HG03196 (cell line): Measurements from ENCODE around the gene SH2D6.
A peak's percentile ranks its signal among the peaks of the same experiment; 100 is the strongest.
"Not testable (repeated sequence)": the region's sequence is repeated elsewhere in the genome, so short reads cannot be mapped to it uniquely, and the experiment has no call there.

Experiments used
- ATAC-seq: cut with Tn5 transposase; IDR thresholded peaks from one replicate; pipeline ENCODE4 v1.9.1; 2021; ENCODE audit not compliant: unreplicated experiment

Gene SH2D6

DNA sequence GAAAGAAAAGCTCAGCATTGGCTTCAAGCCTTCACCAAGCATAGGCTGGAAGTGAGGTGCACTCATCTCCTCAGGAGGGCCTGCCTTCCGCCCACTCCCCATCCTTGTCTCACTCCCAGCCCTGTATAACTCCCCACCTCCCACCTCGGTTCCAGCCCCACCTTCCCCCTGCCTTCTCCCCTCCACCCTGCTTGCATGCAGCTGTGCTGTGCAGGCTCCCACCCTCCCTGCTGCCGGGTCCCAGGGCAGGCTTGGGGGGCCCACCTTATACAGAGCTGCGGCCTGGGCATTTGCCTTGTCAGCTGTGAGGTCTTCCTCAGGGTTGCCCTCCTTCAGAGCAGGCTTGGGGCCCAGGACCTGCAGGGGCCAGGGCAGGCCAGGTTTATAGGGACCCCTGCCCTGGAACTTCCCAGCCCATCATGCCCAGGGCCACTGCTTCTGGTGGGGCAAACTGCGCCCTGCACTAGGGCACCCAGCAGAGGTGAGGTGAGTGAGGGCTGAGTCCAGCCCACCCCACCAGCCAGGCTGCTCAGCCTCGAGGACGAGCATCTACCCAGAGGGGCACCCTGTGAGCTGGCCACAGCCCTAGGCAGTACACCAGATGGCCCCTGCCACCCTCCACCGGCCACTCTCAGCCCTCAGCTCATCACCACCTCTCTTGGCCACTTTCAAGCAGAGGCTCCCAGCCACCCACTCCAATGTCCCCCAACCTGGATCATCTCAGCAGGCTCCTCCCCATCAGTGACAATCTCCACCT lies 19.9 kb upstream of the SH2D6 start:
- ATAC-seq, result no peak

- ATAC-seq, result no peak
Measured at GRCh38 chr2:85399183-85399455, 19.4 kb upstream of the SH2D6 start.

DNA sequence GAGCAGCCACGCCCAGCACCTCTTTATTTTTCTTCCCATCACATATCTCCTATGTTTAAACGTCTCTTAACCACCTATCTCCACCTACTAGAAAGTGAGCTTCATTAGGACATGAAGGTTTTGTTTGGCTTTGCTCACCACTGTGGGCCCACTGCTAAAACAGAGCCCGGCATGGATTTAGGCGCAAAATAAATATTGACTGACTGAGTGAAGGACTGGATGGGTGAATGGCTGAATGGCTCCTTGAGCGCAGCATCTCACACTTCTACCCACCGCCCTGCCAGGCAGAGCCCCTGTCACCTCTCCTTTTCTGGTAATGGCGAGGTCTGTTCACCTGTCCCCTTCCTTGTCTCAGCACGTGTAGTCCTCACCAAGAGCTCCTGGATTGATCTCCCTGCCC lies 18.5 kb upstream of the SH2D6 start:
- no peak for ATAC-seq

GRCh38 chr2:85400541-85401463 lies 17.7 kb upstream of the SH2D6 start:
- ATAC-seq, result no peak

DNA sequence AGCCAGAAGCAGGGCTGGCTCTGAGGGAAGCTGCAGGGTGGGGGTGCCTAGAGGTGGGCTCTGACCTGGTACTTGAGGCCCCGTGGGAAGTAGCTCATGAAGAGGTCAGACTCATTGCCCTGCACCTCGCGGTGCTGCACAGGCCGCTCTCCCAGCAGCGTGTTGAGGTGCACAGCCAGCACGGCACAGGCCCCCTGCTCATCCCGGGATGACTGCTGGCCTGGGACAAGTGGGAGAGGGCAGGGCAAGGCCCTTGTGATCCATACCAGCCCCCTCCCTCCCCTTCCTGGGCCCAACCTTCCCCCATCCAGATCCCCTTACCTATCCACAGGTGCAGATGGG lies 17.1 kb upstream of the SH2D6 start:
- ATAC-seq, result no peak

DNA sequence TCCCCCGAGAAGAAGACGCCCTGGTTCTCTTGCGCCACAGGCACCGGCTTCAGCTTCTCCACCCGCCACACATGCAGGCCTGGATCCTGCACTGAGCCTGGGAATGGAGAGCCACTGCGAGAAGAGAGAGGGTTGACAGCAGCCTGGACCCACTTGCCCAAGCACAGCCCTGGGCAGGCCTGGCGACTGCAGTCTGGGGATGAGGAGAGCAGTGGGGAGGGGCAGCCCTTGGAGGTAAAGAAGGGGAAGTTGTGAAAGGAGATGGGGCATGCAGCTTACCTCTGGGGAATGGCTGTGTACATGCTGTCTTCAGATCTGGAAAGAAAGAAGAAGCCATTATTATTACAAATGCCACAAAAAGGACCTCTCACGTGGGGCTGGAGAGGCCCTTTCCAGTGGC lies 16.7 kb upstream of the SH2D6 start:
- ATAC-seq, result no peak

DNA sequence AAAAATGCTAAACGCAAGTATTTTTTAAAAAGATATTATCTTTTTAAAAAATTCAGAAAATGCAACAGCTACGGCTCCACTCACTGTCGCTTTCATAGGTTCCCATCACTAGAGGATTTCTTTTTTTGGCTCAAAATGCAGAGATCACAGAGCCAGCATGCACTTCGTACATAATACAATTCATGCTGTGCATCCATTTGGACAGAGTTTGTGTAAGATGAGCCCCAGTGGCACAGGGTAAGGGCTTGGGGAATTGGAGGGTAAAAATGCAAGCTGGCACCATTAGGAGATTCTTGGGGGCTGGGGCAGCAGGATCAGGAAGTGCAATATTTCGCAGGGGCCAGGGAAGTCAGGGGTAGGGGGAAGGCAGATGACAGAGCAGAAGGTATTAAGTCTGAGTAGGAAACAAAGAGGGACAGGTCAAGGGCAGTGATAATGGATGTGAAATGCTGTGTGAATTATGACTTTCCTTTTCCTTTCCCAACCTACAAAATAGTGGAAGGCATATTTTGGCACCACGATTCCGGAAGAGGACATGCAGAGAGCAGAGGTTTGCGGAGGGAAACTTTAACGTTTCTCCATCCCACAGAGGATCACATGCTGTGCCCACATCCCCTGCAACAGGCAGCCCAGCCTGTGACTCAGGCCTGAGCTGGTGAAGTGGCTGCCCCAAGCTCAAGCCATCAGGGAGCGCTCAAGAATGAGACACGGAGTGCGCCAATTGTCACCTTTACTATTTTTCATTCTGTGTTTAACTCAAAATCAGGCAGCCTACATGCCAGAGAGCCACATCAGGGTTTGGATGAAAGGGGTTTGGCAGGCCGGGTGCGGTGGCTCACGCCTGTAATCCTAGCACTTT lies 13.1 kb upstream of the SH2D6 start:
- peak; percentile 64 for ATAC-seq

- ATAC-seq, result peak; percentile 38
Measured at GRCh38 chr2:85409845-85410583, 8.5 kb upstream of the SH2D6 start, which contains the start of gene CAPG. Gene CAPG, minus strand, starts transcription at chr2:85410366. Its CDS starts 8,221 bp downstream, at chr2:85402145.

- no peak for ATAC-seq
Measured at GRCh38 chr2:85410584-85411404, 7.7 kb upstream of the SH2D6 start.

GRCh38 chr2:85411405-85411748 lies 7.1 kb upstream of the SH2D6 start:
- ATAC-seq, result no peak

DNA sequence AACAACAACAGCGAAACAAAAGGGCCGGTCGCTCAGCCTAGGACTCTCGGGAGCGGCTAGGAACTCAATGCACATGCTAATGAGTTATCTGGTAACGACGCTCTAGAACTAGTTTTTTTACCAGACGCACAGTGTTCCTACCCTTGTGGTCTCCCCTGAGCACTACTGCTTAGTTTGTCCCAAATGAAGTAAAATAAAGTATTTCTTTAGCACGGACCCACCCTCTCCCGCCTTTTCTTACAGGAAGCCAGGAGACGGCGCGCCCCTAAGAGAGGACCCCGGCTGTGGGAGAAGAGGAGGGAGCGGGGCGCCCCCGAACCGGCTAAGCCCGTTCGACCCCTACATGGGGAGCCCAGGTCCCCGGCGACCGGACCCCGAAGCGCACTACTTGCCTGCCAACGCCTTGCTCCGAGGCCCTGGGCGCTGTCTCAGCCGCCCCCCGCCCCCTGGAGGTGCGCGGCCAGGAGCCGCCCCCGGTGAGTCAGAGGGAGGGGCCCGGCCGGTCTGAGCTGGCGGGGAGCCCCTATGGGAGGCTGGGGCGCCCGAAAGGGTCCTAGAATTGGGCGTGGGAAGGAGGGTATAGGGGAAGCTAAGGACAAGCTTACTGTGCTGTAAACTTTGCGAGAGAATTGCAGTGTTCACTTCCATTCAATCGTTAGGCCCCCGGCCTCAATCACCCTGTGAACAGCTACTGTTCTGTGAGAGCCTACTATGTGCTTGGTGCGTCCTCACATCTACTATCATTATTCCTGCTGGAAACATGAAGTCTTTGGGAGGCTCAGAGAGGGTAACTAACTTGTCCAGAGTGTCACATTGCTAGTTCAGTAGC lies 4.7 kb upstream of the SH2D6 start:
- no peak for ATAC-seq

GRCh38 chr2:85414421-85414759 lies 4.1 kb upstream of the SH2D6 start:
- not testable (repeated sequence) for ATAC-seq

DNA sequence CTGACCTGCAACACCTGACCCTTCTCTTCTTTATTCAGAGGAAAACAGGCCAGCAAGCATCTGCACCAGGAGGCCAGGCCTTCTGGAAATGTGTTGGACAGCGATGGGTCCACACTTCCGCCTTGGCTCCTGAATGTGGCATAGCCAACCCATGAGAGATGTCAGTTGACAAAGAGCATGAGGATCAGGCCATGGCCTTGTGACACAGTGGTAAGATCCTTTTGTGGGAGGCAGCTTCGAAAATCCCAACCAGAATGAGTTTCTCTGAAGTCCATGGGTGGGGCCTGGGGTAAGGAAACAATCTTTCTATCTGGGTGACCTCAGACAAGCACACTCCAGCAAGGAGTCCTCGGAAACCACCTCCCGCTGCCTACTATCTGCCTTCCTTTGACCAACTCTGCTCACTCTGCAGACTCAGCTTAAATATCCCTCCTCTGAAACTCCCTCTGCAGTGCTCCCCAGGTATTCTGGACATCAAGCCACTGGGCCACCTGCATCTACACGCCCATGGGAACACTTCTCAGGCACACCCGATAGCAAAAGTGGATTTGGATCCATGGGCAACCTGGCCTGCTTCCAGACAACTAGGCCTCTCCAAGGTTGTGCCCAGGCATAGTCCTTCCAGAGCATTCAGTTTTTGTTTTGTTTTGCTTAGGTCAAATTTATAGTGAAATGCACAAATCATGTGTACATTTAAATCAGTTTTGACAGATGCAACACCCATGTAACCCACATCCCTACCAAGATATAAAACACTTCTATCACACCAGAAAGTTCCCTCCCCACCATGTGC lies 3.6 kb upstream of the SH2D6 start:
- no peak for ATAC-seq

DNA sequence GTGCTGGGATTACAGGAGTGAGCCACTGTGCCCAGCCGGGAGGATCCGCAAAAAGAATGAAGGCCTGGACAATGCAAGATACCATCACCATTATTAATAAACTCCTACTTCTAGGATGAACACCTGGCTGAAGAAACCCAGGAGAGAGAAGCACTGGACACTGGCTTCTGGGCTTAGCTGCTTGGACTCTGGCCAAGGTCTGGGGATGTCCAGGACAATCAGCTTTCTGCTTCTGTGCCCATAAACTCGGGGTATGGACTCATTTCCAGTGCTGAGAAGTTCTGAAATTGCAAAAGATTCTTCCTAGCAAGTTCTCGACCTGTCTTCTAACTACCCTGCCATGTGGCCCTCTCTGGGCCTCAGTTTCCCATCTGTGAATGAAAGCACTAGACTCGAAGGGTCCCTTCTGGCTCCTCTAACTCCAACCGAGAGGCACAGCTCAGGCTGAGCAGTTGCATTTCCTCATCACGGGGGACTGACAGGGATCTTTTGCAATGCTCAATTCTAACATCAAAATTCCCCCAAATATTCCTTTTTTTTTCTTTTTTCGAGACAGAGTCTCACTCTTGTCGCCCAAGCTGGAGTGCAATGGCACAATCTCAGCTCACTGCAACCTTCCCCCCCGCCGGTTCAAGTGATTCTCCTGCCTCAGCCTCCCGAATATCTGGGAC lies 2.4 kb upstream of the SH2D6 start:
- ATAC-seq, result no peak

- no peak for ATAC-seq
Measured at GRCh38 chr2:85419009-85419675, 628 bp downstream of the SH2D6 start.

DNA sequence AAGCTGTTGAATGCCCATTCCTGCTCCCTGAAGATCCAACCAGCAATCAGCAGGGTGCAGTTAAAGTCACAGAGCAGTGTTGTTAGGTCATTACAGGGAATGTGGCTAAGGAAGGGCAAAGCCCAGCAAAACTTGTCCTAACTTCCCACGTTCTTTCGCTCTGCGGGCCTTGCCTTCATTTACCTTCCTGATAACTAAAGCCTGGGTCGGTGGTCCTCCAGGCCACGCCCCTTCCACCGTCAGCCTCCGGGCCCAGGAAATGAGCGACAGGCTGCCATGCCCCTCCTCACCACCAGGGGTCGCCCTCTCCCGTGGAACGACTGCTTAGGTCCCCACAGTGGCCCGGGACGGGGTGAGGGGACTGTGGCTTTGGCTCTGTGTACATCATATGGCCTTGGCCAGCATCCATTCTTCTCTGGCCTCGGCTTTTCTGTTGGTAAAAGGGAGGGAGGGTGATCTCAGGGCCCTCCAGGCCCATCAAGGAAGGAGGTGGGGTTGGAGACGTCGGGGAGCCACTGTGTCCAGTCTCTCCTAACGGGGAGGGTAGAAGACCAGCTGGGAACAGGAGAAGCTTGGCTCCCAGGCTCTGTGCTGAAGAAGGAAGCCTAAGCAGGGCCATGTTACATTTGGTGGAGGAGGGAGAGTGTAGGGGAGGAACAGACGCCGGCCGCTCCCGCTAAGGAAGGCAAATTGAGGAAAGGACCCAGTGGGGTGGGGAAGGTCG lies 2.2 kb downstream of the SH2D6 start:
- peak; percentile 47 for ATAC-seq
